NCI-H446 treated with DMSO at 0.1 percent for 48 hours (cell line): ENCODE data around the gene NDUFV2.
"Not testable (repeated sequence)": the region's sequence is repeated elsewhere in the genome, so short reads cannot be mapped to it uniquely, and the experiment has no call there.

Experiments
- DNase-seq: peaks from one replicate; lab custom pipeline; 2025; lab: John Stamatoyannopoulos, UW

Gene NDUFV2

DNA sequence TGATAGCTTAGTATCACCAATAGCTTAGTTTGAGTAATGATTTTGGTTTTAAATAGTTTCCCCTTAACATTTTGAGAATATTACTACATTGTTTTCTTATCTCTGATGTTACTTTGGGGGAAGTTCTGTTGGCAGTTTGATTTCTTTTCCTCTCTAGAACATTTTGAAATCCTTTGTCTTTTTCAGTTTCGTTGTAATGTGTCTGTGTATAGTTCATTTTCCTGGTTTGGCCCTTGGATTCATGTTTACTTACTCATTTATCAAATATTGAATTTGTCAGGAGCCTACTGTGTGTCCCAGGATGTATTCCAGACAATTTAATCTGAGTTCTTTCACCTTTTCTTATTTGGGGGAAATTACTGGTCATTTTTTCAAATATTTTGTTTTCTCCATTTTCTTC lies 50.8 kb downstream of the NDUFV2 start:
- DNase-seq: no peak

GRCh38 chr18:9156604-9157249 lies 54.2 kb downstream of the NDUFV2 start:
- no peak for DNase-seq

DNA sequence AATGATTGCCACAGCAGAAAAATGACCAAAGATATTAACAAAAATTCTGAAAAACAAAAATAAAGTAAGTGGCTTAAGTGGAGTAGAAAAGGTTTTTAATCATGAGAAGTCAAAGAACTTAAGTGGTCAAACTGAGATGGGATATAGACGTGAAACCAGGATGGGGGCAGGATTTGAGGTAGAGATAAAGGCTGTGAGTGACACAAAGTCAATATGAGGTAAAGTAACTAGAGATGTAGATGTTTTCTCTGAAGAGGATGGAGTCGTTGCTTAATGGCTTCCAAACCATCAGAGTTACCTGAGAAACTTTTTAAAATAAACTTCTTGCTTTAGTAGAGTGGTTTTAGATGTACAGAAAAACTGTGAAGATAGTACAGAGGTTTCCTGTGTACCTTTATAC lies 55.3 kb downstream of the NDUFV2 start:
- no peak for DNase-seq

DNA sequence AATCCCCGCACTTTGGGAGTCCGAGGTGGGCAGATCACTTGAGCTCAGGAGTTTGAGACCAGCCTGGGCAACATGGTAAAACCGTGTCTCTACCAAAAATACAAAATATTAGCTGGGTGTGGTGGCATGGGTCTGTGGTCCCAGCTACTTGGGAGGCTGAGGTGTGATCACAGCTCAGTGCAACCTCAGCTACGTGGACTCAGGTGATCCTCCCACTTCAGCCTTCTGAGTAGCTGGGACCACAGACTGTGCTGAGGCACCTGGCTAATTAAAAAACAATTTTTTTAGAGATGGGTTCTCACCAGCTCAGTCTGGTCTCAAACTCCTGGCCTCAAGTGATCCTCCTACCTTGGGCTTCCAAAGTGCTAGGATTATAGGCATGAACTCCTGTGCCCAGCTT lies 57.5 kb downstream of the NDUFV2 start:
- DNase-seq: no peak

DNA sequence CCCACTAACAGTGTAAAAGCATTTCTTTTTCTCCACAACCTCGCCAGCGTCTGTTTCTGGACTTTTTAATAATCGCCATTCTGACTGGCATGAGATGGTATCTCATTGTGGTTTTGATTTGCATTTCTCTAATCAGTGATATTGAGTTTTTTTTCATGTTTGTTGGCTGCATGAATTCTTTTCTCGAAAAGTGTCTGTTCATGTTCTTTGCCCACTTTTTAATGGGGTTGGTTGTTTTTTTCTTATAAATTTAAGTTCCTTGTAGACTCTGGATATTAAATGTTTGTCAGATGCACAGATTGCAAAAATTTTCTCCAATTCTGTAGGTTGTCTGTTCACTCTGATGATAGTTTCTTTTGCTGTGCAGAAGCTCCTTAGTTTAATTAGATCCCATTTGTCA lies 60.2 kb downstream of the NDUFV2 start:
- DNase-seq: not testable (repeated sequence)

GRCh38 chr18:9164149-9164548 lies 61.6 kb downstream of the NDUFV2 start:
- DNase-seq: not testable (repeated sequence)

- DNase-seq: not testable (repeated sequence)
These were observed 63.4 kb downstream of the NDUFV2 start for GRCh38 chr18:9165883-9166282.

GRCh38 chr18:9169515-9169914 lies 67.0 kb downstream of the NDUFV2 start:
- not testable (repeated sequence) for DNase-seq

DNA sequence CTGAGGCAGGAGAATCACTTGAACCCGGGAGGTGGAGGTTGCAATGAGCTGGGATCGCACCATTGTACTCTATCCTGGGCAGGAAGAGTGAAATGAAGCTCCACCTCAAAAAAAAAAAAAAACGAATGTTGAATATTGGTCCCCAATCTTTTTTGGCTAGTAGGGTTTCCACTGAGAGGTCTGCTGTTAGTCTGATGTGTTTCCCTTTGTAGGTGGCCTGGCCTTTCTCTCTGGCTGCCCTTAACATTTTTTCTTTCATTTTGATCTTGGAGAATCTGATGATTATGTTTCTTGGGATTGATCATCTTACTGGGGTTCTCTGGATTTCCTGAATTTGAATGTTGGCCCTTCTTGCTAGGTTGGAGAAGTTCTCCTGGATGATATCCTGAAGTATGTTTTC lies 69.4 kb downstream of the NDUFV2 start:
- not testable (repeated sequence) for DNase-seq

DNA sequence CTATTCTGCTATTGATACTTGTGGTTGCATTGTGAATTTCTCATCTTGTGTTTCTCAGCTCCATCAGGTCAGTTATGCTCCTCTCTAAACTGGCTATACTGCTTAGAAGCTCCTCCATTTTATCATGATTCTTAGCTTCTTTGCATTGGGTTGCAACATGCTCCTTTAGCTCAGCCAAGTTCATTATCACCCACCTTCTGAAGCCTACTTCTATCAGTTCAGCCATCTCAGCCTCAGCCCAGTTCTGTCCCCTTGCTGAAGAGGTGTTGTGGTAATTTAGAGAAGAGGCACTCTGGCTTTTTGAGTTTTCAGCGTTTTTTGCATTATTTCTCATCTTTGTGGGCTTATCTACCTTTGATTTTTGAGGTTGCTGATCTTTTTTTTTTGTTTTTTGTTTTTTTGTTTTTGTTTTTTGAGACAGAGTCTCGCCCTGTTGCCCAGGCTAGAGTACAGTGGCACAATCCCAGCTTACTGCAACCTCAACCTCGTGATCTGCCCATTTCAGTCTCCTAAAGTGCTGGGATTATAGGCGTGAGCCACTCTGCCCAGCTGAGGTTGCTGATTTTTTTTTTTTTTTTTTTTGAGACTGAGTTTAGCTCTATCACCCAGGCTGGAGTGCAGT lies 70.1 kb downstream of the NDUFV2 start:
- DNase-seq: no peak

DNA sequence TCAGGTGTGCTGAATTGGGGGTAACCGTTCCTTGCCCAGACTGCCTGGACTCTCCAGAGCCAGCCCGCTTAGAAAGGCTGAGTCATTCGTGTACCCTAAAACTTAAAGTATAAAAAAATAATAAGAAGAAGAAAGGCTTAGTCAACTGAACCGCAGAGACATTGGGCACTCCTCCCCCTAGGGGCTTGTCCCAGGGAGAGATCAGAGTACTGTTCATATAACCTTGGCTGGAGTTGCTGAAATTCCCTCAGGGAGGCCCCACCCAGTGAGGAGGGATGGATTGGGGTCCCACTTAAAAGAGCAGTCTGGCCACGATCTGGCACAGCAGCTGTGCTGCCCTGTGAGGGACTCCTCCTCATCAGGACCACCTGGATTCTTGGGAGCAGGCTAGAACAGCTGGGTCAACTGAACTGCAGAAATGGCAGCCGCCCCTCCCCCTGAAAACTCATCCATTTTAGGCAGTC lies 71.3 kb downstream of the NDUFV2 start:
- no peak for DNase-seq

DNA sequence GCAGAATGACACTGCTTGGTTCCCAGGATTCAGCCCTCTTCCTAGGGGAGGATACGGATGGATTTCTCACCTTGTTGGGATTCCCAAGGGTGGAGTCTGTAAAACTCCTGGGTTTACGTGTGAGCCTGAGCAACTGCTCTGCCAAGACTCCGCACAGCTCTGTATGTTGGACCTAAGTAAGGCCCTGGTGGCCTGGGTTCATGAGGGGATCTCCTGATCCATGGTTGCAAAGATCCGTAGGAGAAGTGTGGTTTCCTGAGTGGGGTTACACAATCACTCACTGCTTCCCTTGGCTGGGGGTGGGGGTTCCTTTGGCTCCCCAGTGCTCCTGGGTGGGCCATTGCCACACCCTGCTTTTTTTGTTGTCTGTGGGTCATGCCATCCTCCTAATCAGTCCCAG lies 71.8 kb downstream of the NDUFV2 start:
- DNase-seq: no peak

GRCh38 chr18:9175115-9175514 lies 72.6 kb downstream of the NDUFV2 start:
- no peak for DNase-seq

DNA sequence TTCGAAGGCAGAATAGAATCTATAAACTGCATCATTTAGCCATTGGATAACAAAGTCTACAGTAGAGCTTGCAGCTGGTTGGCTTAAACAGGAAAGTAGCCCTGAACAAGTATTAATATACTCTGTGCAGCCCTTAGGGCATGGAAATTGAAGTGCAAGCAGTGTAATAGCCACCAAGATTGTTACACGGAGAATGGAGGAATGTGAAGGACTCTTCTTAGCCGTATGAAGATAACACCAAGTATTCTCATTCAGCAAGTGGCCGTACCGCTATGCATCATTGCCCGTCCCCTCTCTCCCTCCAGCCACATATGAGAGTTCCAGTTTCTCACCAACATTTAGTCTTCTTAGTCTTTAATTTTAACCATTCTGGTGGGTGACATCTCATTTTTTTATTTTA lies 74.5 kb downstream of the NDUFV2 start:
- no peak for DNase-seq

GRCh38 chr18:9177466-9177865 lies 75.0 kb downstream of the NDUFV2 start:
- DNase-seq: no peak

GRCh38 chr18:9178557-9178956 lies 76.1 kb downstream of the NDUFV2 start:
- DNase-seq: no peak

DNA sequence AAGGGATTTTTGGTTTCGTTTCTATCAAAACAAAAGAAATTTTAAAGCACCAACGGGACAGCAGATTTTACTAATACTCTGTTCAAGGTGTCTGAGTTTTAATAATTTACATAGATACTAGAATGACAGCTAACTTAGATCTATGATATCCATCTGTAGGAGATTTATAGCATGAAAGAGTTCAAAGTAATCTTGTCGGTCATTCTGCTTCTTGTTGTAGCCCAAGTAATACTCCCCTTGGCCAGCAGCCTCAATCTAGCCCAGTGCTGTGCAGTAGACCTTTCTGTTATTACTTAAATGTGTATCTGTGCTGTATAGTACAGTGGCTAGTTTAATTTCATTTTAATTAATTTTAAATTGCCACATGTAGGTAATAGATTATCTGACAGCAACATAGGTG lies 78.8 kb downstream of the NDUFV2 start:
- no peak for DNase-seq

- DNase-seq: no peak
These were observed 80.4 kb downstream of the NDUFV2 start for GRCh38 chr18:9182852-9183399.
